DOHH2 (cell line): ENCODE results near the gene BRAF.
"Not testable (repeated sequence)": the region's sequence is repeated elsewhere in the genome, so short reads cannot be mapped to it uniquely, and the experiment has no call there.

ENCODE experiments used
- H3F3A ChIP-seq: fragments of 200-600 bp; sonication (generic), shearing (Covaris generic); 2 replicates; pipeline ENCODE4 v1.6.0; 2016; ENCODE audit warnings: antibody characterized with exemption, mild to moderate bottlenecking; ENCODE audit not compliant: control insufficient read depth, insufficient read depth
- H3K27ac ChIP-seq: fragments of 200-600 bp; sonication (generic); 2 replicates; pipeline ENCODE4 v1.5.1; 2014; ENCODE audit warnings: low read depth, mild to moderate bottlenecking, low read length, moderate library complexity
- H3K27me3 ChIP-seq: fragments of 200-600 bp; sonication (generic); 2 replicates; pipeline ENCODE4 v1.6.1; 2014; ENCODE audit warnings: mild to moderate bottlenecking, low read length, mixed read lengths; ENCODE audit not compliant: control insufficient read depth
- H3K36me3 ChIP-seq: fragments of 200-600 bp; sonication (generic); 2 replicates; pipeline ENCODE4 v1.6.1; 2014; ENCODE audit warnings: mild to moderate bottlenecking, low read length, moderate library complexity, mixed read lengths; ENCODE audit not compliant: control insufficient read depth
- H3K4me1 ChIP-seq: fragments of 200-600 bp; sonication (generic); 2 replicates; pipeline ENCODE4 v1.6.1; 2014; ENCODE audit warnings: mild to moderate bottlenecking, low read length, mixed read lengths; ENCODE audit not compliant: control insufficient read depth
- H3K4me2 ChIP-seq: fragments of 200-600 bp; sonication (generic); 2 replicates; pipeline ENCODE4 v1.6.0; 2014; ENCODE audit warnings: mild to moderate bottlenecking, low read length, moderate library complexity
- H3K4me3 ChIP-seq: fragments of 200-600 bp; sonication (generic); 2 replicates; pipeline ENCODE4 v1.5.1; 2014; ENCODE audit warnings: mild to moderate bottlenecking, low read length, mixed read lengths
- H3K79me2 ChIP-seq: fragments of 200-600 bp; sonication (generic); 2 replicates; pipeline ENCODE4 v1.6.1; 2014; ENCODE audit warnings: mild to moderate bottlenecking, low read length, mixed read lengths; ENCODE audit not compliant: control insufficient read depth
- H3K9me2 ChIP-seq: fragments of 200-600 bp; sonication (generic); replicated peaks from 2 replicates; pipeline ENCODE4 v1.6.1; 2014; ENCODE audit warnings: mild to moderate bottlenecking, low read length, mixed read lengths; ENCODE audit not compliant: control insufficient read depth
- H3K9me3 ChIP-seq: fragments of 200-600 bp; sonication (generic); 2 replicates; pipeline ENCODE4 v1.6.1; 2014; ENCODE audit warnings: antibody characterized with exemption, low read length, mixed read lengths; ENCODE audit not compliant: control insufficient read depth, insufficient read depth
- H4K20me1 ChIP-seq: fragments of 200-600 bp; sonication (generic); 2 replicates; pipeline ENCODE4 v1.6.0; 2014; ENCODE audit warnings: low read depth, mild to moderate bottlenecking, antibody characterized with exemption, low read length, moderate library complexity; ENCODE audit not compliant: control insufficient read depth, insufficient read depth
- EZH2phosphoT487 ChIP-seq: fragments of 200-600 bp; sonication (generic); IDR thresholded peaks from 2 replicates; pipeline ENCODE4 v1.6.1; 2017; ENCODE audit warnings: borderline replicate concordance, mild to moderate bottlenecking, antibody characterized with exemption, low read length, moderate library complexity, mixed read lengths
- TF ChIP-seq, protein P1 (sequence below): fragments of 200-600 bp; sonication (generic); IDR thresholded peaks from one replicate; pipeline ENCODE4 v1.5.1; 2014; ENCODE audit warnings: antibody characterized with exemption, mild to moderate bottlenecking, low read depth, low read length; ENCODE audit not compliant: poor library complexity, severe bottlenecking

The BRAF gene

DNA sequence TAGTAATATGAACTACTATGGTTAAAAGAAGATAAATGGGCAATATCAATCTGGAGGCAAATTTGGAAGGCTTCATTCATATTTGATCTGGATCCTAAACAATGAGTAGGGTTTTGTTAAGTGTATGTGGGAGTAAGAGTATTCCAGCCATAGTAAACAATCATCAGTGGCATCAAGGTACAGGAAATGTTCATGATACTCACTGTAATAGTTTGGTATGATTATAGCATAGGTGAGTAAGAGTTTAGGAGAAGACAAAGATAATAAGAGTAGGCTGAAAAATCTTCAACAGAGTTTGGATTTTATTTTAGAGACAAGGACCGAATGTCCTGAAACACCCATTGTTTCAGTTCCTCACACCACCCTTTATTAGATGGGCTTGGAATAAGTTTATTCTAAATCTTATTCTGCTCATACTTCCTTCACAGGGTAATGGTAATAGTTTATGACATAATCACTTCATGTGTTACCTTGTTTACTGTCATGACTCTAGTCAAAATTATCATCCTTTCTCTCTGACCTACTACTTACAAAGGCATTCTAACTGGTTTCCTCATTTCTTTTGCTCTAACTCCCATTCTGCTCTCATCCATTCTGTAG lies 38.9 kb downstream of the BRAF start:
- peaks cover 91% of the 10 kb centered on the region for H3K79me2 ChIP-seq
- H3K36me3 ChIP-seq = no peaks in the 10 kb centered on the region
- no peak for TF ChIP-seq EZH2phosphoT487
- TF ChIP-seq, protein P1, sequence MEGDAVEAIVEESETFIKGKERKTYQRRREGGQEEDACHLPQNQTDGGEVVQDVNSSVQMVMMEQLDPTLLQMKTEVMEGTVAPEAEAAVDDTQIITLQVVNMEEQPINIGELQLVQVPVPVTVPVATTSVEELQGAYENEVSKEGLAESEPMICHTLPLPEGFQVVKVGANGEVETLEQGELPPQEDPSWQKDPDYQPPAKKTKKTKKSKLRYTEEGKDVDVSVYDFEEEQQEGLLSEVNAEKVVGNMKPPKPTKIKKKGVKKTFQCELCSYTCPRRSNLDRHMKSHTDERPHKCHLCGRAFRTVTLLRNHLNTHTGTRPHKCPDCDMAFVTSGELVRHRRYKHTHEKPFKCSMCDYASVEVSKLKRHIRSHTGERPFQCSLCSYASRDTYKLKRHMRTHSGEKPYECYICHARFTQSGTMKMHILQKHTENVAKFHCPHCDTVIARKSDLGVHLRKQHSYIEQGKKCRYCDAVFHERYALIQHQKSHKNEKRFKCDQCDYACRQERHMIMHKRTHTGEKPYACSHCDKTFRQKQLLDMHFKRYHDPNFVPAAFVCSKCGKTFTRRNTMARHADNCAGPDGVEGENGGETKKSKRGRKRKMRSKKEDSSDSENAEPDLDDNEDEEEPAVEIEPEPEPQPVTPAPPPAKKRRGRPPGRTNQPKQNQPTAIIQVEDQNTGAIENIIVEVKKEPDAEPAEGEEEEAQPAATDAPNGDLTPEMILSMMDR = no peak
- no peak overlapping the region for H3K4me3 ChIP-seq
- H3K9me2 ChIP-seq = no peaks in the 10 kb centered on the region
- no peaks in the 10 kb centered on the region for H3K27me3 ChIP-seq
- H3K4me2 ChIP-seq = no peak overlapping the region
- peaks cover 10% of the 10 kb centered on the region for H3K4me1 ChIP-seq
- H3F3A ChIP-seq = 0 out of 2 replicates have a peak, but pooled peaks cover 2% of the 10 kb centered on the region
- no peak overlapping the region for H3K27ac ChIP-seq
- H3K9me3 ChIP-seq = no peaks in the 10 kb centered on the region
- H4K20me1 ChIP-seq = no peaks in the 10 kb centered on the region

DNA sequence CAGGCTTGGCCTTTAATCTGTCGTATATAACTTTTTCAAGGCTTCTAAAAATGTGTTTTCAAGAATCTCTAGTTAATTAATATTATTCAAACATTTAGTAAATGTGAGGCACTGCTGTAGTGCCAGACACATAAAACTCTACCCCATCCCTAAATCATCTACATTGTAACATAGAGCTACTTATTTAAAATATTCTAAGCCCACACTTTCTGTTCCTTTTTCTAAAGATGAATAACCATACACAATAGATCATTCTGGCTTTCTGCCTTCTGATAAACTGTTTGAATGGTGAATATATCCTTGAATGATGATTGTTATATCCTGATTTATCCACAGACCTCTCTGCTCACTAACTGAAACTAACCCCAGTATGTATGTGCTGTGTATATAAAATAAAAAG lies 41.4 kb downstream of the BRAF start:
- no peaks in the 10 kb centered on the region; the same call in 1 of the 2 replicates for H3K9me3 ChIP-seq
- TF ChIP-seq, protein P1 = no peak
- TF ChIP-seq EZH2phosphoT487 = no peak
- H3F3A ChIP-seq = 0 out of 2 replicates have a peak, but pooled peaks cover 2% of the 10 kb centered on the region
- 0 out of 2 replicates have a peak, but pooled peaks cover 2% of the 10 kb centered on the region for H3K36me3 ChIP-seq
- H3K27ac ChIP-seq = no peak overlapping the region
- H3K9me2 ChIP-seq = no peaks in the 10 kb centered on the region
- H4K20me1 ChIP-seq = no peaks in the 10 kb centered on the region
- H3K4me1 ChIP-seq = peaks cover 10% of the 10 kb centered on the region
- no peaks in the 10 kb centered on the region for H3K27me3 ChIP-seq
- no peak overlapping the region for H3K4me3 ChIP-seq
- H3K79me2 ChIP-seq = peaks cover 87% of the 10 kb centered on the region
- no peak overlapping the region for H3K4me2 ChIP-seq

DNA sequence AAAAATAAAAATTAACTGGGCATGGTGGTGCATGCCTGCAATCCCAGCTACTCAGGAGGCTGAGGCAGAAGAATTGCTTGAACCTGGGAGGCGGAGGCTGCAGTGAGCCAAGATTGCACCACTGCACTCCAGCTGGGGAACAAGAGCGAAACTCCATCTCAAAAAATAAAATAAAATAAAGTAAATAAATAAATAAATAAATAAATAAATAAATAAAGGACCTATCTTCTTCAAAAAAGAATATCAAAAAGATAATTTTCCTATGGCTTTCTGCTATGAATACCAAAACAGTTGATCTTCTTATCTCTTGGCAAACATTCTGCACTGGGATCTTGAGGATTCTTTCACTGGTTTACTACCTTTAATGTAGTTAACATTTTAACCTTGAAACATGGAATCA lies 41.9 kb downstream of the BRAF start:
- not testable (repeated sequence) for H4K20me1 ChIP-seq, H3K9me2 ChIP-seq, H3K36me3 ChIP-seq, H3K4me3 ChIP-seq, H3K27ac ChIP-seq, H3K27me3 ChIP-seq, H3K9me3 ChIP-seq, H3K4me2 ChIP-seq, H3F3A ChIP-seq
- H3K4me1 ChIP-seq = peaks cover 15% of the 10 kb centered on the region
- peaks cover 87% of the 10 kb centered on the region for H3K79me2 ChIP-seq

DNA sequence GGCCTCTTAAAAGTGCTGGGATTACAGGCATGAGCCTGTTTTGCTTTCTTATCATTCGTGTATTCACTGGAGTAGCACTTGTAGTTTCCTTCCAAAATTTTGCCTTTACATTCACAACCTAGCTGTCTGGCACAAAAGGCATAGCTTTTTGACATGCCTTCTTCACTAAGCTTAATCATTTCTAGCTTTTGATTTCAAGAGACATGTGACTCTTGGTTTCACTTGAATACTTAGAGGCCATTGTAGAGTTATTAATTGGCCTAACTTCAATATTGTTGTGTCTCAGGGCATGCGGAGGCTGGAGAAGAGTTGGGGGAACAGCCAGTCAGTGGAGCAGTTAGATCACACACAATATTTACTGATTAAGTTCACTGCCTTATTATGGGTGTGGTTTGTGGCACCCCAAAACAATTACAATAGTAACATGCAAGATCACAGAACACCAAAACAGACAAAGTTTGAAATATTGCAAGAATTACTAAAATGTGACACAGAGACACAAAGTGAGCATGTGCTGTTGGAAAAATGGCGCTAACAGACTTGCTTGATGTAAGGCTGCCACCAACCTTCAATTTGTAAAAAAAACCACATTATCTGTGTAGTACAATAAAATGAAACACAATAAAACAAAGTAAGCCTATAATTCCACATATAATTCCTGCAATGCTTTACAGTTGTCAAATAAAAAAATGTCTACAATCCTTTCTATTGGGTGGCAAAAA lies 43.1 kb downstream of the BRAF start:
- Histone ChIP-seq H3K9me3 (no peaks in the 10 kb centered on the region; the same call in 1 of the 2 replicates), H4K20me1 (0 out of 2 replicates have a peak, but pooled peaks cover 3% of the 10 kb centered on the region), H3K36me3 (0 out of 2 replicates have a peak, but pooled peaks cover 2% of the 10 kb centered on the region), H3K4me1 (peaks cover 26% of the 10 kb centered on the region), H3K4me2 (no peak overlapping the region), H3K27ac (no peak overlapping the region), H3K27me3 (no peaks in the 10 kb centered on the region), H3K9me2 (no peaks in the 10 kb centered on the region), H3K79me2 (peaks cover 86% of the 10 kb centered on the region), H3F3A (0 out of 2 replicates have a peak, but pooled peaks cover 2% of the 10 kb centered on the region), H3K4me3 (no peak overlapping the region)
- TF ChIP-seq, protein P1 = no peak
- no peak for TF ChIP-seq EZH2phosphoT487
